ENCODE data around the gene SH3BGRL. TPM values are rescaled to one million over a fixed set of nuclear protein-coding genes. Genes with fewer than 3 reads are reported as not detected.

SH3BGRL gene
- total and polyA plus RNA-seq, 2 of the 13 experiments (the other 11 are each of a cell fraction or from before 2014, with no cell fraction given) = 8.9 to 11.4 TPM

Other genes with a start within 250 kb of the SH3BGRL start
- 0.24 and 0.36 TPM in 2 replicates for gene HMGN5, start 189 bp upstream of the SH3BGRL start, total RNA-seq (2016; rRNA removed; fragmentation: Illumina TruSeq; extraction: Trizol)
- gene HMGN5, start 189 bp upstream of the SH3BGRL start, polyA plus RNA-seq (2011; rRNA removed) = 0.31 and 0.44 TPM in 2 replicates

Data from HepG2 (cell line).